Activated CD4-positive, alpha-beta memory T cell treated with anti-CD3 and anti-CD28 coated beads for 36 hours (primary cell): ENCODE measurements around the gene RNF114. TPM values are rescaled to one million over a fixed set of nuclear protein-coding genes. Genes with fewer than 3 reads are reported as not detected.

Source experiments
- CTCF ChIA-PET: fragments of 350-600 bp; sonication (Branson Sonifier 250); formaldehyde crosslinking; loops from one replicate; lab custom pipeline; 2021; ENCODE audit warnings: antibody characterized with exemption, inconsistent platforms; lab: Charles Lee
- POLR2A ChIA-PET: fragments of 350-600 bp; sonication (Branson Sonifier 250); formaldehyde crosslinking; loops from one replicate; lab custom pipeline; 2021; ENCODE audit warnings: antibody characterized with exemption; lab: Charles Lee
- DNase-seq: peaks from one replicate; pipeline ENCODE4 v3.0.0-alpha.2; 2020
- H3K27ac Mint-ChIP-seq: one replicate; pipeline ENCODE4 v1.8.0; 2021; ENCODE audit warnings: mixed read lengths
- H3K27me3 Mint-ChIP-seq: one replicate; pipeline ENCODE4 v1.8.0; 2021; ENCODE audit warnings: mixed read lengths
- H3K36me3 Mint-ChIP-seq: one replicate; pipeline ENCODE4 v1.8.0; 2021; ENCODE audit warnings: mixed read lengths
- H3K4me1 Mint-ChIP-seq: one replicate; pipeline ENCODE4 v1.8.0; 2021; ENCODE audit warnings: low read depth, mixed read lengths
- H3K4me3 Mint-ChIP-seq: one replicate; pipeline ENCODE4 v1.8.0; 2021; ENCODE audit warnings: mild to moderate bottlenecking, mixed read lengths
- H3K9me3 Mint-ChIP-seq: one replicate; pipeline ENCODE4 v1.8.0; 2021; ENCODE audit warnings: mixed read lengths
- intact Hi-C: fragments of 100-400 bp; cut with micrococcal nuclease; formaldehyde crosslinking; loops from one replicate; pipeline ENCODE4 v1.15.1; 2023
- total RNA-seq, 2 experiments: library from RNA; stranded (reverse); gene quantifications; one replicate each; pipeline ENCODE4 v1.2.3, GENCODE V29; 2021

RNF114 gene
- total RNA-seq, 2 experiments from 2014 or later: 72.1 to 72.4 TPM

DNA sequence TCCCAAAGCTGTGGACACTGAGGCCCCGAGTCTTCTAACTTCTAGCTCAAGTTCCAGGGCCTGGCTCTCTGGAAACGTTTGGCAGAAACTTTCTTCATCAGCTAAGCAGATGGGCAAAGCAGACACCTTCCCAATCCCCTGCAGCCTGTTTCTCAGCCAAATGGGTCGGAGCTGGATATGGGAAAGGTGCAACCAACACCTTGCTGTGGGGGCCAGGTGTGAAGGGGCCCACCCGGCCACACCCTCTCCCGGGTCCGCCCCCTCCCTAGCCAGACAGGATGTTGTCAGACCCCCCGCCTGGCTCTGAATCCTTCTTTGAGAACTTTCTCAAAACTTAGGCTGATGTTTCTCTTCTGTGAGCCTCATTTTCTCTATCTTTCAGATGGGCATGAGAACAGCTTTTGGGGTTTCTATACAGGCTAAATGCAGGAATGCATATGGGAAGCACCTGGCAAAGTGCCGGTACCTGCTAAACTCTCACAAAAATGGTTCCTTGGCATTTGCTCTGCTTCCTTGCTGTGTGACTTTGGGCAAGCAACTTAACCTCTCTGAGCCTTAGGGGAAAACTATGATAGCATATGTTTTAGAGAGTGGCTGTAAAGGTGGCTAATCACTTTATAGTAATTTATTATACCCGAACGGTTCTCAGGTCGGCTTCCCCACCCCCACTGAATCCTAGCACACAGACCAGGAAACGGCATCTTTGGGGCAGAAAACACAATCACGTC, 48.4 kb downstream of the RNF114 start:
- Mint-ChIP-seq H3K27me3 (peaks cover 4% of the 10 kb centered on the region), H3K4me1 (peaks cover 18% of the 10 kb centered on the region), H3K9me3 (no peaks in the 10 kb centered on the region), H3K36me3 (no peaks in the 10 kb centered on the region), H3K4me3 (no peak overlapping the region), H3K27ac (no peak overlapping the region)
- ChIA-PET POLR2A (no interaction called here), CTCF (interaction anchor here (0.7 to 7.5 kb wide), 2 partner anchors 85 to 185 kb away, joined by 4 to 257 read pairs; no protein-coding TSS in a partner anchor)
- no peak for DNase-seq
- intact Hi-C loops: no loop called here

DNA sequence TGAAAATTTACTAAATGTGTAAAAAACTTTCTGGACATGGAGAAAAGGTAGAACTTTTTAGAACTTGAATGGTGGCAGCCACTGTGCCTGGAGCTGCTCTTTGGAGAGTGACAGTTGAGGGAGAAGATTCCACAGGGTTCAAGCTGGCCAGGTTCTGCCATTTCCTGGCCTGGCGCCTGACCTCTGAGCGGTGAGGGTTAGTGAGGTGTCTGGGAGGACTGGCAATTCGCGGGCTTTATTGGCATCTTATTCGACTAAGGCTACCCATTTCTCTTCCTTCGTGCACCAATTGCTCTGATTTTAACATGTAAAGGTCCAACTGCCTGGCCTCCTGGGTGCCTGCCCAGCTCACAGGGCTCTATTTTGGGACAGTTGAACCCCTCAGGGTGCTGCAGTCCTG, 49.0 kb downstream of the RNF114 start:
- H3K4me3 Mint-ChIP-seq: no peak overlapping the region
- DNase-seq: no peak
- POLR2A ChIA-PET: no interaction called here
- H3K9me3 Mint-ChIP-seq: no peaks in the 10 kb centered on the region
- H3K27ac Mint-ChIP-seq: no peak overlapping the region
- intact Hi-C loops: no loop called here
- H3K36me3 Mint-ChIP-seq: no peaks in the 10 kb centered on the region
- CTCF ChIA-PET: interaction anchor here (7.5 kb wide), 1 partner anchor 84 kb away, joined by 257 read pairs; no protein-coding TSS in a partner anchor
- peaks cover 18% of the 10 kb centered on the region for H3K4me1 Mint-ChIP-seq
- H3K27me3 Mint-ChIP-seq: peaks cover 4% of the 10 kb centered on the region

DNA sequence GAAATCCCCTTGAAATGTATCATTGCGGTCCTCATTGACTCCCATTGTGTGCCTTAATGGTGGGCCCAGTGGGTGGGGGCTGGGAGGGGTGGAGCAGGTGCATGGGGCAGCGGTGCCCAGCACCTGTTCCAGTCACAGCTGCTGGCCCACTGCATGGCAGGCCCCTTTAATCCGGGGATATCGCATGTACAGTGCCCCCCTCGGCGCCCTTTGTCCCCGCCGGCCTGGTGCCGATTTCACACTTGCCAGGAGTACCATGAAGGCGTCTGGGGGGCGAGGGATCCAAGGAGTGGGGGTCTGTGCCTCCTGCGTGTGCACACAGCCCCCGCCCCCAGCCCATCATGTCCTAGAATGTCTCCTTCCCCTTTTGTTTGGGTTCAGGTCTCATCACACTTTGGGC, 49.4 kb downstream of the RNF114 start:
- ChIA-PET CTCF (interaction anchor here (1.5 kb wide), 1 partner anchor 184 kb away, joined by 5 read pairs; no protein-coding TSS in a partner anchor), POLR2A (no interaction called here)
- Mint-ChIP-seq H3K27ac (no peak overlapping the region), H3K4me1 (peaks cover 18% of the 10 kb centered on the region), H3K36me3 (no peaks in the 10 kb centered on the region), H3K27me3 (peaks cover 4% of the 10 kb centered on the region), H3K9me3 (no peaks in the 10 kb centered on the region), H3K4me3 (no peak overlapping the region)
- intact Hi-C loops: no loop called here
- DNase-seq: no peak

DNA sequence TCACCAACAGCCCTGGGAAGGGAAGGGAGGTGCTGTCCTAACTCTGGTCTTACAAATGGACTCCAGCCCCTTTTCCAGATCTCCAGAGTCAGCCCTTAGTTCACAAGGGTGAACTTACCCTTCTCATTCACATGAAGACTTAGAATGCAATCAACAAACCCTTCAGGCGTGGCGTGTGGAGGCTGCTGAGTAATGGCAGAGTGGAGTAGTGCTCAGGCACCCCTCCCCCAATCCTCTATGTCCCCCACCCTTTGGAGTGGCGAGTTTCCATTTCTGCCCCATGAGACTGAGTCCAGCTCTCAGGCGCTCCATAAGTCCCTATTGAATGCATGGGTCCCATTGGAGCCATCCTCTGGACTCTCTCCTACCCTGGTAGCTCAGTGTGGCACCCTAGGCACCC, 49.9 kb downstream of the RNF114 start:
- peaks cover 4% of the 10 kb centered on the region for H3K27me3 Mint-ChIP-seq
- H3K4me3 Mint-ChIP-seq: no peak overlapping the region
- no peak overlapping the region for H3K27ac Mint-ChIP-seq
- intact Hi-C loops: no loop called here
- H3K36me3 Mint-ChIP-seq: no peaks in the 10 kb centered on the region
- ChIA-PET POLR2A (no interaction called here), CTCF (interaction anchor here (0.9 to 1.5 kb wide), 2 partner anchors 85 to 183 kb away, joined by 5 to 6 read pairs; no protein-coding TSS in a partner anchor)
- peaks cover 18% of the 10 kb centered on the region for H3K4me1 Mint-ChIP-seq
- DNase-seq: no peak
- H3K9me3 Mint-ChIP-seq: no peaks in the 10 kb centered on the region

DNA sequence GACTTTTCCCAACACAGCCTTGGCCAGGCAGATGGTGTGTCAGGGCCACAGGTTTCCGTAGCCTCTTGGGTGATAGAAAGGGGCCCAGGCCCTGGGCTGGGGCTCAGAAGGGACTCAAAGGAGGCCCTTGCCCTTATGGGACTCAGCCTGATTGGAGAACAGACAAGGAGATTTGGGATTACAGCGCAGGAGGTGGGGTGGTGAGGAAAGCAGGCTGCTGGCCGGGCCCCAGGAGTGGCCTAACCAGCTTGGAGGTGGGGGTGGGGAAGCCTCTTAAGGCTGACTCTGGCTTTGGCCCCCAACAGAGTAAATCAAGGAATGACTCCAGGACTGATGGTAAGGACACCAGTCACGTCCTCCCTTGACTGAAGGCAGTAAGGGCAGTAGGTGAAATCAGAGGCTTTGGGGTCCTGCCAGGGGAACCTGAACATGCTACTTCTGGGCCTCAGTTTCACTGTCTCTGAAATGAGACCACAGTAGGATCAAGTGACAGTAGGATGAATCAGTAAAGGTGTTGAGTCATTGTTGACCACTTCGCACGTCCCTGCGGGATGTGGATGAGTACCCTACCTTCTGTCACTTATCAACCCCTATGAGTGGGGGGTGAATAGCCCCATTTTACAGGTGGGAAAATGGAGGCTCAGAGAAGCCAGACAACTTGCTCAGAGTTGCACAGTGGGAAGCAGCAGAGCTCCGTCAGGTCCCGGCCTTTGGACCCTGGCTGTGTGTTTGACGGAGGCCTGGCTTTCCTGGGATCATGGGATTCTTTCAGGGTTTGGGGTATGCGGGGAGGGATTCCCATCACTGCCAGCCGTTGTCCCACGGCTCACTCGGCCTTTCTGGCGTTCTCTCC, 51.0 kb downstream of the RNF114 start:
- intact Hi-C loops: no loop called here
- H3K4me3 Mint-ChIP-seq: no peak overlapping the region
- peaks cover 12% of the 10 kb centered on the region for H3K4me1 Mint-ChIP-seq
- DNase-seq: no peak
- ChIA-PET POLR2A (no interaction called here), CTCF (interaction anchor here (0.9 to 3.4 kb wide), 4 partner anchors 8 to 192 kb away, joined by 3 to 25 read pairs (median 6); no protein-coding TSS in a partner anchor)
- no peak overlapping the region for H3K27ac Mint-ChIP-seq
- no peaks in the 10 kb centered on the region for H3K9me3 Mint-ChIP-seq
- no peaks in the 10 kb centered on the region for H3K36me3 Mint-ChIP-seq
- peaks cover under 1% of the 10 kb centered on the region for H3K27me3 Mint-ChIP-seq

DNA sequence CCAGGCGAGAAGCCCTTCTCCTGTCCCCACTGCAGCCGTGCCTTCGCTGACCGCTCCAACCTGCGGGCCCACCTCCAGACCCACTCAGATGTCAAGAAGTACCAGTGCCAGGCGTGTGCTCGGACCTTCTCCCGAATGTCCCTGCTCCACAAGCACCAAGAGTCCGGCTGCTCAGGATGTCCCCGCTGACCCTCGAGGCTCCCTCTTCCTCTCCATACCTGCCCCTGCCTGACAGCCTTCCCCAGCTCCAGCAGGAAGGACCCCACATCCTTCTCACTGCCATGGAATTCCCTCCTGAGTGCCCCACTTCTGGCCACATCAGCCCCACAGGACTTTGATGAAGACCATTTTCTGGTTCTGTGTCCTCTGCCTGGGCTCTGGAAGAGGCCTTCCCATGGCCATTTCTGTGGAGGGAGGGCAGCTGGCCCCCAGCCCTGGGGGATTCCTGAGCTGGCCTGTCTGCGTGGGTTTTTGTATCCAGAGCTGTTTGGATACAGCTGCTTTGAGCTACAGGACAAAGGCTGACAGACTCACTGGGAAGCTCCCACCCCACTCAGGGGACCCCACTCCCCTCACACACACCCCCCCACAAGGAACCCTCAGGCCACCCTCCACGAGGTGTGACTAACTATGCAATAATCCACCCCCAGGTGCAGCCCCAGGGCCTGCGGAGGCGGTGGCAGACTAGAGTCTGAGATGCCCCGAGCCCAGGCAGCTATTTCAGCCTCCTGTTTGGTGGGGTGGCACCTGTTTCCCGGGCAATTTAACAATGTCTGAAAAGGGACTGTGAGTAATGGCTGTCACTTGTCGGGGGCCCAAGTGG, 51.9 kb downstream of the RNF114 start:
- Mint-ChIP-seq H3K27ac (no peak overlapping the region), H3K4me1 (peaks cover 8% of the 10 kb centered on the region), H3K9me3 (no peaks in the 10 kb centered on the region), H3K27me3 (no peaks in the 10 kb centered on the region), H3K36me3 (no peaks in the 10 kb centered on the region), H3K4me3 (no peak overlapping the region)
- ChIA-PET CTCF (interaction anchor here (1.2 to 3.4 kb wide), 3 partner anchors 9 to 182 kb away, joined by 4 to 25 read pairs (median 13); no protein-coding TSS in a partner anchor), POLR2A (no interaction called here)
- no peak for DNase-seq
- intact Hi-C loops: no loop called here

DNA sequence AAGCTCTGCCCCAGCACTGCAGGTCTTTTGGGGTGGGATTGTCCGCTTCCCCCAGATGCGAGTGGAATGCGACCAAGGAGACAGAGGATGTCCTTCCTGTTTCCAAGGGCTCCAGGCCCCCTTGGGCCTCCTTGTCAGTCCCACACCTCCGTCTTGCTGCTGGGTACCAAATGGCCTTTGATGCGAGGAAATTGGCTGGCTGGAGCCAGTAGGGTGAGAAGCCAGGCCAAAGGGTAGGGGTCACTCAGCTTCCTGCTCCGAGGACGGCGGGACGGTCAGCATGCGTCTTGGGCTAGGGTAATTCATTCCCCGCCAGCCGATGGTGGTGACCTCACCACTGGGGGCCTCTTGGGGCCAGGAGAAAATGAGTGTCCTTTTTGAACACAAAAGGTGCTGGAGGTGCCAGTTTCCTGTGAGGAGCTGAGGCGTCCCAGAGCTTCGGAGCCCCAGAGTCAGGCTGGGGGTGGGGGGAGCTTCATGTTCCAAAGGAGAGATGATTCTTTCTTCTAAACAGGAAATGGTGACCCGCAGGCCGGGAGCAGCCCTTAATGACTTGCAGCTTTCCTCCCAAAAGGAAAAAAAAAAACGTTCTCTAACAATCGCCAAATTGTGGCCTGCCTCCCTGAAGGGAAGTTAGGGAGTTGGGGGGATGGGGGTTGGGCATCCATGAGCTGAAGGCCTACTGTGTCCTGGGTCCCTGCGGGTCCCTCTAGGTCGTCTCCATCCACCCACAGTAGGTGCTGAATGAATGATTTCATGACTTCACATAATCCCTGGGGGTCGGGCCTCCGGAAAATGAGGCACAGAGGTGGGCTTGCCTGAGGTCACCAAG, 53.3 kb downstream of the RNF114 start:
- H3K27me3 Mint-ChIP-seq: no peaks in the 10 kb centered on the region
- H3K9me3 Mint-ChIP-seq: no peaks in the 10 kb centered on the region
- ChIA-PET CTCF (interaction anchor here (0.7 to 3.4 kb wide), 4 partner anchors 10 to 180 kb away, joined by 4 to 25 read pairs (median 8); no protein-coding TSS in a partner anchor), POLR2A (no interaction called here)
- no peak for DNase-seq
- H3K4me3 Mint-ChIP-seq: no peak overlapping the region
- intact Hi-C loops: no loop called here
- H3K36me3 Mint-ChIP-seq: no peaks in the 10 kb centered on the region
- H3K4me1 Mint-ChIP-seq: no peaks in the 10 kb centered on the region
- H3K27ac Mint-ChIP-seq: no peak overlapping the region

DNA sequence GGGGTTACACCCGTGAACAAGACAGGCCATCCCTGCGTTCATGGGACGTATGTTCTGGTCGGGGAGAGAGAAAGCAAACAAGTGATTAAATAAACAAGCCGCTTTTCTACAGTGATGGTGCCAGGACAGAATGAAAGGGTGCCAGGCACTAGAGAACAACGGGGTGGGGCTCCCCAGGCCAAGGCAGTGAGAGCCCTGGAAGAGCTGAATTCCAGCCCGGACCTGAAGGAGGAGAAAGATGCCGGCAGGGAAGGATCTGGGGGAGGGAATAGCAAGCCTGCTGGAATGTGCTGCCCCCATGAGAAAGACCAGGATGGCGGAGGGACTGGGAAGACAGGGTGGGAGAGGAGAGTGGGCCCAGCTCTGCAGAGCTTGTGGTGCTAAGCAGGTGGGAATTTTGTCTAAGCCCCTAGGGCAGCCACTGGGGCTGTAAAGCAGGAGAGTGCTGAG, 54.1 kb downstream of the RNF114 start:
- ChIA-PET CTCF (interaction anchor here (2.5 to 3.4 kb wide), 2 partner anchors 11 to 81 kb away, joined by 13 to 25 read pairs; no protein-coding TSS in a partner anchor), POLR2A (no interaction called here)
- Mint-ChIP-seq H3K27me3 (no peaks in the 10 kb centered on the region), H3K4me3 (no peak overlapping the region), H3K9me3 (no peaks in the 10 kb centered on the region), H3K4me1 (no peaks in the 10 kb centered on the region), H3K27ac (no peak overlapping the region), H3K36me3 (no peaks in the 10 kb centered on the region)
- no peak for DNase-seq
- intact Hi-C loops: no loop called here

DNA sequence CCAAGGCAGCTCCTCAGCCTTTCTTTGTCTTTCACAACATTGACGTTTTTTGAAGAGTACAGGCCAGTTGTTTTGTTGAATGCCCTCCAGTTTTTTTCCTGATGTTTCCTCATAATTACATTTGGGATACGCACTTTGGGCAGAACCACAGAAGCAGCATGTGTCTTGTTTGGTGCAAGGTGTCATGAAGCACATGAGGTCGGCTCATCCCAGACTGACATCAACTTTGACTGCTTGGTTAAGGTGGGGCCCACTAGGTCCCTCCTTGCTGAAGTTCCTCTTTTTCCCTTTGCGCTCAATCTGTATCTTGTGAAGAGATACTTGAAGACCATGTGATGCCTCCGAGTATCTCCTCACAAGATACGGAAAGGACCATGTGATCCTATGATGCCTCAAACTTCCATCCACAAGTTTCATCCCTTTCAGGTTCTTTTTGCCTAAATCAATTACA, 57.1 kb downstream of the RNF114 start:
- POLR2A ChIA-PET: no interaction called here
- CTCF ChIA-PET: interaction anchor here (1.1 kb wide), 1 partner anchor 78 kb away, joined by 4 read pairs; no protein-coding TSS in a partner anchor

GRCh38 chr20:49995586-49995985, 59.4 kb downstream of the RNF114 start:
- Mint-ChIP-seq H3K36me3 (no peaks in the 10 kb centered on the region), H3K4me1 (peaks cover 5% of the 10 kb centered on the region), H3K4me3 (no peak overlapping the region), H3K27me3 (peaks cover 2% of the 10 kb centered on the region), H3K9me3 (no peaks in the 10 kb centered on the region), H3K27ac (no peak overlapping the region)
- intact Hi-C loops: no loop called here
- CTCF ChIA-PET: interaction anchor here (1.6 kb wide), 1 partner anchor 17 kb away, joined by 3 read pairs; no protein-coding TSS in a partner anchor
- DNase-seq: no peak
- POLR2A ChIA-PET: no interaction called here

More for the DNA sequence above, 57.1 kb downstream of the RNF114 start:
- intact Hi-C loops: no loop called here
- Mint-ChIP-seq H3K27ac (no peak overlapping the region), H3K9me3 (no peaks in the 10 kb centered on the region), H3K4me3 (no peak overlapping the region), H3K36me3 (no peaks in the 10 kb centered on the region), H3K27me3 (peaks cover 2% of the 10 kb centered on the region), H3K4me1 (no peaks in the 10 kb centered on the region)
- DNase-seq: no peak
